Measurements from ENCODE around the gene VPS45. TPM values are rescaled to one million over a fixed set of nuclear protein-coding genes. Genes with fewer than 3 reads are reported as not detected.
A peak's percentile ranks its signal among the peaks of the same experiment; 100 is the strongest.

VPS45 gene
- total RNA-seq, 1 experiment from 2014 or later = 28.2 TPM

GRCh38 chr1:150161747-150162581 is 94.4 kb downstream of the VPS45 start:
- TF ChIP-seq FOXP4 (CRISPR knock-in tag; IDR thresholded peaks at IDR 0.05) = 0 out of 2 replicates have a peak, but pooled peaks have one; percentile 29
- no peak for TF ChIP-seq CDX4 (CRISPR knock-in tag; IDR thresholded peaks at IDR 0.05; ENCODE audit: borderline replicate concordance)
- no peak for TF ChIP-seq ELF4 (CRISPR knock-in tag; IDR thresholded peaks at IDR 0.05; ENCODE audit: low read depth)
- Mint-ChIP-seq H3K4me1 (peaks cover 42% of the 10 kb centered on the region), H3K36me3 (peaks cover 16% of the 10 kb centered on the region), H3K4me3 (peak overlapping the region; percentile 66), H3K27me3 (ENCODE audit: low read depth) (no peaks in the 10 kb centered on the region), H3K9me3 (no peaks in the 10 kb centered on the region), H3K27ac (peak overlapping the region; percentile 99)
- POLR2A ChIA-PET = interaction anchor here (0.5 to 3.3 kb wide), 4 partner anchors 12 to 275 kb away, joined by 3 to 42 read pairs (median 10); partner anchors contain the start of gene PLEKHO1
- CTCF ChIA-PET = interaction anchor here (0.6 to 3.1 kb wide), 12 partner anchors 9 to 470 kb away, joined by 3 to 20 read pairs (median 3); partner anchors contain the start of gene PLEKHO1
- DNase-seq (ENCODE audit: low spot score) = no peak
- ATAC-seq = no peak

GRCh38 chr1:150162582-150162861 is 94.9 kb downstream of the VPS45 start:
- ChIA-PET CTCF (interaction anchor here (0.6 to 3.1 kb wide), 8 partner anchors 10 to 469 kb away, joined by 3 to 20 read pairs (median 4); partner anchors contain the start of gene PLEKHO1), POLR2A (interaction anchor here (0.5 to 3.3 kb wide), 5 partner anchors 12 to 314 kb away, joined by 3 to 42 read pairs (median 4); partner anchors contain the start of gene PLEKHO1)
- H3K36me3 Mint-ChIP-seq = peaks cover 12% of the 10 kb centered on the region
- no peaks in the 10 kb centered on the region for H3K9me3 Mint-ChIP-seq
- peak overlapping the region; percentile 99 for H3K27ac Mint-ChIP-seq
- DNase-seq (ENCODE audit: low spot score) (no peak), ATAC-seq (peak; percentile 3)
- H3K27me3 Mint-ChIP-seq (ENCODE audit: low read depth) = no peaks in the 10 kb centered on the region
- peak overlapping the region; percentile 66 for H3K4me3 Mint-ChIP-seq
- peaks cover 42% of the 10 kb centered on the region for H3K4me1 Mint-ChIP-seq
- no peak for TF ChIP-seq IRF2 (CRISPR knock-in tag; IDR thresholded peaks at IDR 0.05; ENCODE audit: borderline replicate concordance, low read depth)
- TF ChIP-seq JAZF1 (CRISPR knock-in tag; IDR thresholded peaks at IDR 0.05) = no peak
- TF ChIP-seq AFF4 (CRISPR knock-in tag; IDR thresholded peaks at IDR 0.05; ENCODE audit: borderline replicate concordance) = no peak
- no peak for TF ChIP-seq MXD4 (CRISPR knock-in tag; IDR thresholded peaks at IDR 0.05; ENCODE audit: borderline replicate concordance)
- no peak for TF ChIP-seq FOXJ3 (CRISPR knock-in tag; IDR thresholded peaks at IDR 0.05; ENCODE audit: borderline replicate concordance)
- no peak for TF ChIP-seq ESRRA (CRISPR knock-in tag; IDR thresholded peaks at IDR 0.05; ENCODE audit: borderline replicate concordance)
- no peak for TF ChIP-seq NFYB (CRISPR knock-in tag; conservative IDR thresholded peaks at IDR 0.05; ENCODE audit: low read depth)
- 0 out of 2 replicates have a peak, but pooled peaks have one; percentile 14 for TF ChIP-seq FOXP4 (CRISPR knock-in tag; IDR thresholded peaks at IDR 0.05)
- no peak for TF ChIP-seq ZSCAN18 (CRISPR knock-in tag; IDR thresholded peaks at IDR 0.05)
- no peak for TF ChIP-seq ELF4 (CRISPR knock-in tag; IDR thresholded peaks at IDR 0.05; ENCODE audit: low read depth)
- TF ChIP-seq USF1 (CRISPR knock-in tag; IDR thresholded peaks at IDR 0.05) = no peak
- TF ChIP-seq ZBTB43 (CRISPR knock-in tag; IDR thresholded peaks at IDR 0.05) = no peak
- TF ChIP-seq ERG (CRISPR knock-in tag; IDR thresholded peaks at IDR 0.05) = no peak
- no peak for TF ChIP-seq NFATC4 (CRISPR knock-in tag; IDR thresholded peaks at IDR 0.05)
- TF ChIP-seq EMX1 (CRISPR knock-in tag; IDR thresholded peaks at IDR 0.05) = peak; percentile 49; the same call in 1 of the 2 replicates

All from WTC11 (cell line).